Peyer's patch (tissue), 4 donors: ENCODE data around the gene ELP4. TPM values are rescaled to one million over a fixed set of nuclear protein-coding genes. Genes with fewer than 3 reads are reported as not detected.
A peak's percentile ranks its signal among the peaks of the same experiment; 100 is the strongest.

Experiments
- DNase-seq, 3 donors: peaks; one replicate each; pipeline ENCODE4 v3.0.0-alpha.2; 2017 to 2019
- H3K27ac ChIP-seq, 4 donors: fragments of 200-600 bp; sonication (generic); one replicate each; pipeline ENCODE4 v1.5.1; 2016 to 2019
- H3K27me3 ChIP-seq, 2 donors: fragments of 200-600 bp; sonication (generic); one replicate each; pipeline ENCODE4 v1.5.1; 2019
- H3K36me3 ChIP-seq, 3 donors: fragments of 200-600 bp; sonication (generic); one replicate each; pipeline ENCODE4 v1.5.1; 2016 to 2019
- H3K4me1 ChIP-seq, 4 donors: fragments of 200-600 bp; sonication (generic); one replicate each; pipeline ENCODE4 v1.5.1; 2016 to 2019
- H3K4me3 ChIP-seq, 4 donors: fragments of 200-600 bp; sonication (generic); 1 replicate in 3 of 4; 2 replicates in 1 of 4; pipeline ENCODE4 v1.5.1; 2016 to 2019; ENCODE audit warnings: mild to moderate bottlenecking in 1 of 4
- H3K9me3 ChIP-seq, 4 donors: fragments of 200-600 bp; sonication (generic); one replicate each; pipeline ENCODE4 v1.5.1; 2016 to 2019; ENCODE audit warnings: mild to moderate bottlenecking in 1 of 4
- POLR2A ChIP-seq, 2 donors: fragments of 450-650 bp; IDR thresholded peaks; one replicate each; pipeline ENCODE4 v1.5.1; 2017; ENCODE audit warnings: antibody characterized with exemption in 2 of 2, mild to moderate bottlenecking in 2 of 2, moderate library complexity in 2 of 2
- total RNA-seq, 4 donors: library from RNA; depleted of rRNA; stranded (reverse); fragments of >200 nt; gene quantifications; one replicate each; pipeline ENCODE4 v1.1.0, GENCODE V29; 2016
- TF ChIP-seq, protein P1 (sequence below), 6 experiments: fragments of 450-650 bp in 4 of 6; fragments of 200-600 bp in 2 of 6; sonication (generic) in 1 of 6; IDR thresholded peaks; one replicate each; pipeline ENCODE4 v1.5.1; 2017 to 2019; ENCODE audit warnings: antibody characterized with exemption in 6 of 6, mild to moderate bottlenecking in 3 of 6, moderate library complexity in 1 of 6

Gene ELP4
- total RNA-seq, 4 donors from 2014 or later = 13.3 to 33.0 (median 21.3) TPM

DNA sequence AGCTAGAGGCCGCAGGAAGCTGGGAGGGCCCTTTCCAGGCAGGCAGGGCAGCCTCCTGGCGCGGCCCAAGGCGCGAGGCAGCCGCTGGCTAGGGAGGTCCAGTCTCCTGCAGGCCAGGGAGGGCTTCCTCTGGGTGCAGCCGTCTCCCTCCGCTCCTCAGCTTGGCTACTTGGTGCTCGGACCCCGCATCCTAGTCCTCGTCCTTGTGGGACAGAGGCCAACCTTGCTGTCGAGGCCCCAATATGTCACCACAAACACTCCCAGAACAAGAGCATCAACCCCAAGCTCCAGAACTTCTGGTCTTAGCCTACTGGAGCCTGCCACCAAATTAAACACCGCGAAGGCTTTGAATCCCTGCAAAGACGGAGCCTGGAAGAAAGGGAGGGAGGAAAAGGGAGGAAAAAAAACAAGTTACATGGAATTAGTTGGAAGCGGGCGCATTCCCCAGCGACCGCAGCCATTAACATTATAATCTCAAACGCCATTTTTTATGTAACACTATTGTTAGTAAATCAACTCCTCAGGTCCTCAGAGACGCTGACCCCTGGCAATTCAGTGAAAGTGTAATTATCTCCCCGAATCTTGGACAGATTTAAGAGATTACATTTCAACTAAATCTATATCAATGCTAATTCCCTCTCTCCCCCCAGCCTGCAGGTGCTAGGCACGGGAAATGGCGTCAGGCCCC is 314.2 kb downstream of the ELP4 start:
- TF ChIP-seq, protein P1, sequence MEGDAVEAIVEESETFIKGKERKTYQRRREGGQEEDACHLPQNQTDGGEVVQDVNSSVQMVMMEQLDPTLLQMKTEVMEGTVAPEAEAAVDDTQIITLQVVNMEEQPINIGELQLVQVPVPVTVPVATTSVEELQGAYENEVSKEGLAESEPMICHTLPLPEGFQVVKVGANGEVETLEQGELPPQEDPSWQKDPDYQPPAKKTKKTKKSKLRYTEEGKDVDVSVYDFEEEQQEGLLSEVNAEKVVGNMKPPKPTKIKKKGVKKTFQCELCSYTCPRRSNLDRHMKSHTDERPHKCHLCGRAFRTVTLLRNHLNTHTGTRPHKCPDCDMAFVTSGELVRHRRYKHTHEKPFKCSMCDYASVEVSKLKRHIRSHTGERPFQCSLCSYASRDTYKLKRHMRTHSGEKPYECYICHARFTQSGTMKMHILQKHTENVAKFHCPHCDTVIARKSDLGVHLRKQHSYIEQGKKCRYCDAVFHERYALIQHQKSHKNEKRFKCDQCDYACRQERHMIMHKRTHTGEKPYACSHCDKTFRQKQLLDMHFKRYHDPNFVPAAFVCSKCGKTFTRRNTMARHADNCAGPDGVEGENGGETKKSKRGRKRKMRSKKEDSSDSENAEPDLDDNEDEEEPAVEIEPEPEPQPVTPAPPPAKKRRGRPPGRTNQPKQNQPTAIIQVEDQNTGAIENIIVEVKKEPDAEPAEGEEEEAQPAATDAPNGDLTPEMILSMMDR (IDR thresholded peaks at IDR 0.05) = no peak
- no peak for TF ChIP-seq POLR2A (IDR thresholded peaks at IDR 0.05)
- H3K27ac ChIP-seq = no peak overlapping the region
- H3K4me1 ChIP-seq = peaks cover 0 to 9% (median 0%) of the 10 kb centered on the region in 4 donors
- H3K27me3 ChIP-seq = peaks cover 0 to 56% of the 10 kb centered on the region in 2 donors
- no peaks in the 10 kb centered on the region for H3K9me3 ChIP-seq
- no peaks in the 10 kb centered on the region for H3K36me3 ChIP-seq
- no peak overlapping the region for H3K4me3 ChIP-seq
- peak in 1 of 3 donors; percentile 33 for DNase-seq

DNA sequence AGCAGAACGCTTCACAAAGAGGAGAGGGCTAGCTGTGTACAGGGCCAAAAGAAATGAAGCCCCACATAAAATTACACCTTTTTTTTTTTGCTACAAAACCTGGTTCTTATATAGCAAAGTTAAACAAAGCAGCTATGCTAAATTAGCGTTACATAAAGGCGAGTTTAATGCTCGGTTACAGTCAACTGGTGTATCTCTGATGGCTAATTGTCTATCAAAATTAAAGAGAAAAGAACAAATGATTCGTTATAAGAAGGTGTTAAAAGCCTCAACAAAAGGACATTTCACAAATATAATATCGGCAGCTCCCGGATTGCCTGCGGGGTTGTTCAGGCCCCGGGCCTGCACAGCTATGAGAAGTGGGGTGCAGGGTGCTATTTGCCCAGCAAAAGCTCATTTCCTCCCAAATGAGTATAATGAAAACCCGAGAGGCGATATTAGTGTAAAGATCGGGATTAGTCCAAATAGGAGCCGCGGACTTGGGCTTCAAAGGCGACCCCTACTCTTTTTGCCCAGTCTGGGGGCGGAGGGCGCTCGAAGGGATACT is 314.8 kb downstream of the ELP4 start:
- H3K9me3 ChIP-seq = no peaks in the 10 kb centered on the region
- no peaks in the 10 kb centered on the region for H3K36me3 ChIP-seq
- H3K4me1 ChIP-seq = peaks cover 0 to 9% (median 0%) of the 10 kb centered on the region in 4 donors
- H3K4me3 ChIP-seq = no peak overlapping the region
- peaks cover 0 to 56% of the 10 kb centered on the region in 2 donors for H3K27me3 ChIP-seq
- TF ChIP-seq POLR2A (IDR thresholded peaks at IDR 0.05) = no peak
- TF ChIP-seq, protein P1 (IDR thresholded peaks at IDR 0.05) = no peak
- DNase-seq = no peak
- H3K27ac ChIP-seq = no peak overlapping the region

DNA sequence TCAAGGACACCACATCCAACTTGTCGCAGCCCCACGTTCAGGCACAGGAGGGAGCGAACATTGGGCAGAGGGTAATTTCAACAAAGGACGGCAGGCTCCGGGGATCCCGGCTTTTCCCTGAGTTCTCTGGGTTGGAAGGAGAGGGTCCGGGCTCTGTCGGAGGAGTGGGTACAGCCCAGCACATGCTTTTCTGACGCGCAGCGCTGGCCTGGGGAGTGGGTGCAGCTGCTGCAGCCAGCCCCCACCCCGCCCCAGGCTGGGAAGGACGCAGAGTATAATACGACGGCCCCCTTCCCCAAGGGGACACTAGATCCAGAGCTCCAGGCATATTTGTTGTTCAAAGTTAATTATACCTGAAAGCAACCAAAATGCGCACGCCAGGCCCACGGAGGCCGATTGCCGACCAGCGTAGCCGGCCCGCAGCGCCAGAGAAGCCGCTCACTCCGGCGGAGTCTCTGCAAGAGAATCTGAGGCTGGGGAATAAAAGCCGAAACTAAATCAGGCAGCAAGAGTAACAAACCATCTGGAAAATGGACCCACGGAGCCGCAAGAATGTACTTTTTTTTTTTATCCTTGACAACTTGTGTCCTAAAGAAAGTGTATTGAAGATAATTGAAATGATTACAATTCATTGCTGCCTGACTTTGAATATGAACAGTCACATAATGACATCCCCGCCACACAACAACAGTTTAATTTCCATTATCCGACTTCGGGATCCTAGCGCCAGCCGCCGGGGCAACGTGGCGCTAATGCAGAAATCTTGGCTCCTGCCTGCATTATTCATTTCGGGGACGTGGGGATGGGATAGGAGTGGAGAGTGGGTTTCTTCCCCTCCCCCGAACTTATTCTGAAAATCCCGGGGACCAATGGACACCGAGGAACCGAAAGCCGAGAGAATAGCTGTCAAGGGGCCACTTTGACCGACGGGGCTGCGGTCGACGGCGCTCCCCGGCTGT is 315.6 kb downstream of the ELP4 start:
- peak in 1 of 3 donors; percentile 41 for DNase-seq
- no peak for TF ChIP-seq POLR2A (IDR thresholded peaks at IDR 0.05)
- TF ChIP-seq, protein P1 (IDR thresholded peaks at IDR 0.05) = no peak
- Histone ChIP-seq H3K4me3 (no peak overlapping the region), H3K36me3 (no peaks in the 10 kb centered on the region), H3K27me3 (peaks cover 0 to 49% of the 10 kb centered on the region in 2 donors), H3K27ac (no peak overlapping the region), H3K4me1 (peaks cover 0 to 9% (median 0%) of the 10 kb centered on the region in 4 donors), H3K9me3 (no peaks in the 10 kb centered on the region)

DNA sequence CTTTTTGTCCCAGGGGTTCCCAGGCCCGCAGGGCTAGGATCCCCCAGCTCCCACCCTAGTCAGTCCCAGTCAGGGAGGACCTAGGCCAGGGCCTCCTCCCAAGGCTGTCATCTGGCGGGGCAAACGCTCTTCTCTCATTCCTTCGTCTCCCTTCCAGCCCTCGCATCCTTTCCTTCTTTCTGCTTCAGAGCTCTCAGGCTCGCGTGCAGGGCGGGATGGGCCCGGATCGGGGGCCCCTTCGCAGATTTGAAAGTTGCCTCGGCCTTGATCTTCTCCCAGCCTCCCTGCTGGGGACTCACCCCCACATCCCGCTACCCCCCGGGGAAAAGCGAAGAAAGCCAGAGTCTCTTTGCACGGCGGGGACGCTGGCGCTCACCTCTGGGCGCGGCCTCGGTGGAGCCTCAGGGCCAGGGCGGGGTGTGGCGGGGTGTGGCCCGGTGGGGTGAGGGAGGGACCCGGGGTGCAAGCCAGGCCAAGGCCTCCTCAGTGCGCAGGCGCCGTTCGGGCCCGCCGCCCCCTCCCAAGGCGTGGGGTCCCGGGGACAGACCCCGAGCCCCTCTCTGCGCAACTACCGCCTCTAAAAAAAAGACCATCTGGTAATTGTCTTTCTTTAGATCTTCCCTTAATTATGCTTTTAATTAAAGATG is 316.4 kb downstream of the ELP4 start:
- no peak for TF ChIP-seq POLR2A (IDR thresholded peaks at IDR 0.05)
- TF ChIP-seq, protein P1 (IDR thresholded peaks at IDR 0.05) = no peak
- Histone ChIP-seq H3K4me1 (peaks cover 0 to 9% (median 0%) of the 10 kb centered on the region in 4 donors), H3K36me3 (no peaks in the 10 kb centered on the region), H3K27ac (no peak overlapping the region), H3K4me3 (no peak overlapping the region), H3K9me3 (no peaks in the 10 kb centered on the region), H3K27me3 (peaks cover 0 to 43% of the 10 kb centered on the region in 2 donors)
- DNase-seq = peak in 1 of 3 donors; percentile 27
